HEK293T (cell line): ENCODE results near the gene SLC30A5.

Experiments
- CTCF ChIA-PET: fragments of 350-600 bp; formaldehyde crosslinking; extraction: SDS; loops from one replicate; lab custom pipeline; 2021; ENCODE audit warnings: antibody characterized with exemption, inconsistent platforms; lab: Yijun Ruan, JAX
- POLR2A ChIA-PET: fragments of 350-600 bp; formaldehyde crosslinking; extraction: SDS; loops from one replicate; lab custom pipeline; 2020; ENCODE audit warnings: antibody characterized with exemption, inconsistent platforms; lab: Yijun Ruan, JAX
- DNase-seq: peaks from one replicate; pipeline ENCODE4 v3.0.0; 2012; ENCODE audit warnings: mixed read lengths; ENCODE audit errors: extremely low spot score
- ARNT ChIP-seq: fragments of 450-650 bp; IDR thresholded peaks from 2 replicates; pipeline ENCODE4 v1.6.1; 2017; ENCODE audit warnings: mild to moderate bottlenecking
- BHLHE40 ChIP-seq: fragments of 450-650 bp; IDR thresholded peaks from 2 replicates; pipeline ENCODE4 v1.6.1; 2016; ENCODE audit warnings: mild to moderate bottlenecking, moderate library complexity, borderline replicate concordance
- CTBP1 ChIP-seq: fragments of 450-650 bp; IDR thresholded peaks from 2 replicates; pipeline ENCODE4 v1.6.1; 2016; ENCODE audit warnings: borderline replicate concordance
- ELF4 ChIP-seq: fragments of 450-650 bp; IDR thresholded peaks from 2 replicates; pipeline ENCODE4 v1.6.1; 2017; ENCODE audit warnings: antibody characterized with exemption
- FOXA1 ChIP-seq: fragments of 450-650 bp; IDR thresholded peaks from 2 replicates; pipeline ENCODE4 v1.6.1; 2016; ENCODE audit warnings: mild to moderate bottlenecking
- FOXK2 ChIP-seq: fragments of 450-650 bp; IDR thresholded peaks from 2 replicates; pipeline ENCODE4 v1.6.1; 2016; ENCODE audit warnings: mild to moderate bottlenecking
- FOXM1 ChIP-seq: fragments of 450-650 bp; IDR thresholded peaks from 2 replicates; pipeline ENCODE4 v1.6.1; 2017; ENCODE audit warnings: mild to moderate bottlenecking, borderline replicate concordance
- HDGF ChIP-seq: fragments of 450-650 bp; IDR thresholded peaks from 2 replicates; pipeline ENCODE4 v1.6.1; 2017; ENCODE audit warnings: antibody characterized with exemption, borderline replicate concordance
- L3MBTL2 ChIP-seq: fragments of 450-650 bp; conservative IDR thresholded peaks from 2 replicates; pipeline ENCODE4 v1.6.1; 2016; ENCODE audit warnings: mild to moderate bottlenecking
- LEF1 ChIP-seq: fragments of 450-650 bp; IDR thresholded peaks from 2 replicates; pipeline ENCODE4 v1.6.1; 2017; ENCODE audit warnings: mild to moderate bottlenecking, borderline replicate concordance
- NFRKB ChIP-seq: fragments of 450-650 bp; IDR thresholded peaks from 2 replicates; pipeline ENCODE4 v1.6.1; 2016; ENCODE audit warnings: mild to moderate bottlenecking, moderate library complexity
- SP1 ChIP-seq: fragments of 450-650 bp; IDR thresholded peaks from 2 replicates; pipeline ENCODE4 v1.6.1; 2017
- SUZ12 ChIP-seq: fragments of 450-650 bp; IDR thresholded peaks from 2 replicates; pipeline ENCODE4 v1.6.1; 2016; ENCODE audit warnings: mild to moderate bottlenecking
- TARDBP ChIP-seq: fragments of 450-650 bp; IDR thresholded peaks from 2 replicates; pipeline ENCODE4 v1.6.1; 2016
- ZNF384 ChIP-seq: fragments of 450-650 bp; IDR thresholded peaks from 2 replicates; pipeline ENCODE4 v1.6.1; 2016
- TF ChIP-seq, protein P1 (sequence below): fragments of 450-650 bp; IDR thresholded peaks from 2 replicates; pipeline ENCODE4 v1.6.1; 2016

Gene SLC30A5

DNA sequence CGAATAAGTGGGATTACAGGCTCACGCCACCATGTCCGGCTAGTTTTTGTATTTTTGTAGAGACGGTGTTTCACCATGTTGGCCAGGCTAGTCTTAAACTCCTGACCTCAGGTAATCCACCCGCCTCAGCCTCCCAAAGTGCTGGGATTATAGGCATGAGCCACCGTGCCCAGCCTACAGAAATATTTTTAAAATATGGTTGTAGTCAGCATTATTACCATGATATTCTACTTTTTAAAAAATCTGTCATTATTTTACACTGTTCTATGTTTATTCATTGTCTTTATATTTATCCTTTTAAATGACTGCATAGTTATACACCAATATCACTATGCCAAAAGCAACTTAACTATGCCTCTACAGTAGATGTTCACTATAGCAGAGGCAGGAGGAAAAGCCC lies 41.6 kb upstream of the SLC30A5 start:
- ChIA-PET CTCF (no interaction called here), POLR2A (no interaction called here)

DNA sequence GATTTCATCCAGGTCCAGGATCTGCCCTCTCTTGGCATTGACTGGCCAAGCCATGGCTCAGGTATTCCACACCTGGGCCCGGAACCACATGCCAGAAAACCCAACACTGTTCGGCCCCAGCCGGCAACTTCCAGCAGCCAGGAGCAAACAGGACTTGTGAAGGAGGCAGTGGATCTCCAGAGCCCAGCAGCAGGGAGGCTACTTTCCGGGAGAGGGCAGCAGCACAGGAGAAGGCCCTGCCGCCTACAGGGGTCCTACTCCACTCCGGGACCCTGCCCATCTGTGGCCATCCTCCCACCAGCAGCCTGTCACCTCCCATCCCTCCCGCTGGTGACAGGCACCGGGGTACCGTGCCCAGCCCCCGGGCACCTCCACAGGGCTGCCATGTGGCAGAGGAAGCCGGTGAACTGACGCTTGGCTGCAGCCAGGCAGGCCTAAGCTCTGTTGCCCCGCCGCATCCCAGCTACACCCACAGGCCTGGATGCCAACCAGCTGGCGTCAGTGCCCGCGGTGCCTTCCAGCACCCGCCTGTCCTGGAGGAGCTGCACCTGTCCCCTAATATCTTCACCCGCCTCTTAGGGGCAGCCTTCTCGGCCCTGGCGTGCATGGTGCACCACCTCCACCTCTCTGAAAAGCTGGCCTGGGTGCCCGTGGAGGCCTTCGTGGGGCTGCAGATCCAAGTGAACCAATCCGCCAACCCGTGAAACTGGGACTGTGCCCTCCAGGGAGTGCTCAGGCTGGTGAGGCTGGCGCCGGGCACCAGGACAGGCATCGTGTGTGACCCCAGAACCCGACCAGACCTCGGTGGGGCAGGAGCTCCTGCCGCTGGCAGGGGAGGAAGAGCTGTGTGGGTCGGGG lies 18.9 kb upstream of the SLC30A5 start:
- TF ChIP-seq HDGF: no peak
- TF ChIP-seq ARNT: no peak
- no peak for TF ChIP-seq FOXK2
- no peak for TF ChIP-seq CTBP1
- TF ChIP-seq, protein P1, sequence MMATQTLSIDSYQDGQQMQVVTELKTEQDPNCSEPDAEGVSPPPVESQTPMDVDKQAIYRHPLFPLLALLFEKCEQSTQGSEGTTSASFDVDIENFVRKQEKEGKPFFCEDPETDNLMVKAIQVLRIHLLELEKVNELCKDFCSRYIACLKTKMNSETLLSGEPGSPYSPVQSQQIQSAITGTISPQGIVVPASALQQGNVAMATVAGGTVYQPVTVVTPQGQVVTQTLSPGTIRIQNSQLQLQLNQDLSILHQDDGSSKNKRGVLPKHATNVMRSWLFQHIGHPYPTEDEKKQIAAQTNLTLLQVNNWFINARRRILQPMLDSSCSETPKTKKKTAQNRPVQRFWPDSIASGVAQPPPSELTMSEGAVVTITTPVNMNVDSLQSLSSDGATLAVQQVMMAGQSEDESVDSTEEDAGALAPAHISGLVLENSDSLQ: no peak
- TF ChIP-seq ZNF384: no peak
- TF ChIP-seq FOXM1: no peak
- no peak for TF ChIP-seq FOXA1
- no peak for TF ChIP-seq ELF4
- DNase-seq: no peak
- ChIA-PET POLR2A (no interaction called here), CTCF (no interaction called here)

More for the DNA sequence above, 41.6 kb upstream of the SLC30A5 start:
- DNase-seq: no peak
- TF ChIP-seq BHLHE40 (no peak), ELF4 (no peak), SUZ12 (no peak), ARNT (no peak), FOXA1 (no peak), SP1 (no peak), FOXM1 (no peak), L3MBTL2 (no peak), ZNF384 (no peak), NFRKB (no peak), LEF1 (no peak), FOXK2 (no peak), TARDBP (no peak), HDGF (no peak), CTBP1 (no peak)
- TF ChIP-seq, protein P1: no peak

DNA sequence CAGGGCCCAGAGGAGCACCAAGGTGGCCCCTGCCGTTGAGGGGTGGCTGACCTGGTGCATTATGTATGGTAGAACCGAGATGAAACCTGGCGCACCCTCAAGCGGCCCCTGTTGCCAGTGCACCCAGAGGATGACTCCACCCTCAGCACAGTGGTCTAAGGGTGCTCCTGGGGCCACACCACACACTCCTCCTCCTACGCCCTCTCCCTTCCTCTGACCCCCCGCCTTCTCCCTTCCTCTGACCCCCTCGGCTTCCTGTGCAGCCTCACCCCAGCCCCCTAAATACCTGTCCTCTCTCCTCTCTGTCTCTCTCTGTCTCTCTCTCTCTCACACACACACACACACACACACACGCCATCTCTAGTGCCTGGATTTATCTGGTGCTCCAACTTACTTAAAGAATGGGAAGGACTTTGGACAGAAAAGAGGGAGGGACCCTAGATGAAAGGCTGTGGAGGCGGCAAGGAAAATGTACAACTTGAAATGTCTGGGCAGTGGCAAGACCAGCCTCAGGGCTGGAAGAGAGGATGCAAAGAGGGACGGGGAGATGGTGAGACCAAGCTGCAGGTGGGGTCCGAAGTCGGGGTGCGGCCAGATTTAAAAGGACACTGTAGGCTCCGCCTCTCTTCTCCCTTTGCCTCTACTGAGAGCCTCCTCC lies 18.2 kb upstream of the SLC30A5 start:
- POLR2A ChIA-PET: no interaction called here
- TF ChIP-seq NFRKB: no peak
- TF ChIP-seq ZNF384: no peak
- no peak for TF ChIP-seq LEF1
- TF ChIP-seq L3MBTL2: no peak
- no peak for TF ChIP-seq FOXM1
- TF ChIP-seq TARDBP: no peak
- DNase-seq: no peak
- CTCF ChIA-PET: no interaction called here

DNA sequence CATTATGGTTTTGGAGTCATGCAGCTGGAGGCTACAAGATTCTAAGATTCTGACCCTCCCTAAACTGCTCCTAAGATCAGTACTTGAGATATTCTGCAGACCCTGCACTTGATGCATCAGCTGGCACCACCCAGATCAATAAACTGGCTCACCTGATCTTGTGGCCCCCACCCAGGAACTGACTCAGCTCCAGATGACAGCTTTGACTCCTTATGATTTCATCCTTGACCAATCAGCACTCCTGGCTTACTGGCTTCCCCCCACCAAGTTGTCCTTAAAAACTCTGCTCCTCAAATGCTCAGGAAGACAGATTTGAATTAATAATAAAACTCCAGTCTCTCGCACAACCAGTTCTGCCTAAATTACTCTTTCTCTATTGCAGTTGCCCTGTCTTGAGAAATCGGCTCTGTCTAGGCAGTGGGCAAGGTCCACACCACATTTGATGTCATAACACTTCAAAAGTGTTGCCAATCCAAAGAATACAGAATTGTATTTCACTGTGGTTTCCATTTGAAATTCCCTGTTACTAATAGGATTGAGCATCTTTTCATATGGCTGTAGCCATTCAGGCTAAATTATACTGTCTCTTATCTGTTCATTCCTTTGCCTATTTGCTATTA lies 14.8 kb upstream of the SLC30A5 start:
- no peak for DNase-seq
- ChIA-PET POLR2A (no interaction called here), CTCF (no interaction called here)
- TF ChIP-seq FOXK2: no peak
- TF ChIP-seq TARDBP: no peak
- TF ChIP-seq CTBP1: no peak
- no peak for TF ChIP-seq BHLHE40
- no peak for TF ChIP-seq ARNT

DNA sequence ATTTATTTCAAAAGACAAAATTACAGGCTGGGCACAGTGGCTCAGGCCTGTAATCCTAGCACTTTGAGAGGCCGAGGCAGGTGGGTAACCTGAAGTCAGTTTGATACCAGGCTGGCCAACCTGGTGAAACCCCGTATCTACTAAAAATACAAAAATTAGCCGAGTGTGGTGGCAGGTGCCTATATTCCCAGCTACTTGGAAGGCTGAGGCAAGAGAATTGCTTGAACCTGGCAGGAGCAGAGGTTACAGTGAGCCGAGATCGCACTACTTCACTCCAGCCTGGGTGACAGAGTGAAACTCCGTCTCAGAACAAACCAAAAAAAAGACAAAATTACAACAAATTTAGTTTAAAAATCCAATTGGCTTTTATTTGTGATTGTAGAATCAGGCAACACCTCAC lies 14.3 kb upstream of the SLC30A5 start:
- DNase-seq: no peak
- ChIA-PET CTCF (no interaction called here), POLR2A (no interaction called here)
- TF ChIP-seq HDGF (no peak), L3MBTL2 (no peak), FOXK2 (no peak), ZNF384 (no peak), LEF1 (no peak), FOXA1 (no peak), BHLHE40 (no peak), NFRKB (no peak), SUZ12 (no peak), TARDBP (no peak), FOXM1 (no peak), ELF4 (no peak), CTBP1 (no peak), SP1 (no peak), ARNT (no peak)
- TF ChIP-seq, protein P1: no peak

DNA sequence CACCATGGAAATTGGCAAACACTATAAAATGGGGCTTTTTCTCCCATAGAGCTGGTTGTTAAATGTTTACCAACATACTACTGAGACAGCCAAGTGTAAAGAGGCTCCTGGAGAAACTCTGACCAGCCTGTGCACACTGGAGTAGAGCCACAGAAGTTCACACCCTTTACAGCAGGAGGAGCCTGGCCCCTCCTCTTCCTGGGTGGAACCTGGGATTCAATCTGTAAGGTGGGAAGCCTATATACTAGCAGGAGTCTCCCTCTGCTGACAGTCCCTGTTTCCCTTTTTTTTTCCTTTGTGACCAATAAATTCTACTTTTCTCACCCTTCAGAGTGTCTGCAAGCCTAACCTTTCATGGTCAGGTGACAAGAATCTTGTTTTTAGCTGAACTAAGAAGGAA lies 10.4 kb upstream of the SLC30A5 start:
- CTCF ChIA-PET: interaction anchor here (1.3 to 3.4 kb wide), 2 partner anchors 10 to 53 kb away, joined by 3 to 19 read pairs; partner anchors contain the start of gene SLC30A5
- DNase-seq: no peak
- POLR2A ChIA-PET: interaction anchor here (1.6 kb wide), 1 partner anchor 10 kb away, joined by 6 read pairs; the partner anchor contains the start of gene SLC30A5
- no peak for TF ChIP-seq HDGF
- no peak for TF ChIP-seq FOXM1
- TF ChIP-seq L3MBTL2: peak; percentile 62; the same call in 1 of the 2 replicates
- TF ChIP-seq FOXA1: no peak
- TF ChIP-seq NFRKB: no peak
- no peak for TF ChIP-seq BHLHE40
- TF ChIP-seq ZNF384: no peak
- TF ChIP-seq, protein P1: no peak
